GM19025 (cell line): ENCODE data around the gene DIABLO.

Source experiments
- ATAC-seq: cut with Tn5 transposase; IDR thresholded peaks from one replicate; pipeline ENCODE4 v1.9.1; 2021; ENCODE audit warnings: mild to moderate bottlenecking, low read depth, moderate library complexity; ENCODE audit not compliant: unreplicated experiment

Gene DIABLO

DNA sequence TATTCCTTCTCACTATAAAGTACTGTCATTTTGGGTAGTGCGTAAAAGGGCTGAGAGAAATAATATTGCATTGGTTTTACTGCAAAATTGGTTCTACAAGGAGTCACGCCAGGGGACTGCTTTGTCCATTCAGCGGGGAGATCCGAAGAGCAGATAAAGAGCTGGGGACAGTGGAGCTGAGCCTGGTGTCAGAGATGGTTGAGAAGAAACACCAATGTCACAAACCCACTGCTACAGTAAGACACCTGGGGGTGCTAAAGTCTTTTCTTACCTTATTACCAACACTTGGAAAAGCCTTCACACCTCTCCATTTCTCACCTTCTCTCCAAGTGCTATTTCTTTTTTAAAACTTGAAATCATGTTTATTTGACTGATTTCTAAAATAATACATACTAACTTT, 66.0 kb downstream of the DIABLO start:
- no peak for ATAC-seq

DNA sequence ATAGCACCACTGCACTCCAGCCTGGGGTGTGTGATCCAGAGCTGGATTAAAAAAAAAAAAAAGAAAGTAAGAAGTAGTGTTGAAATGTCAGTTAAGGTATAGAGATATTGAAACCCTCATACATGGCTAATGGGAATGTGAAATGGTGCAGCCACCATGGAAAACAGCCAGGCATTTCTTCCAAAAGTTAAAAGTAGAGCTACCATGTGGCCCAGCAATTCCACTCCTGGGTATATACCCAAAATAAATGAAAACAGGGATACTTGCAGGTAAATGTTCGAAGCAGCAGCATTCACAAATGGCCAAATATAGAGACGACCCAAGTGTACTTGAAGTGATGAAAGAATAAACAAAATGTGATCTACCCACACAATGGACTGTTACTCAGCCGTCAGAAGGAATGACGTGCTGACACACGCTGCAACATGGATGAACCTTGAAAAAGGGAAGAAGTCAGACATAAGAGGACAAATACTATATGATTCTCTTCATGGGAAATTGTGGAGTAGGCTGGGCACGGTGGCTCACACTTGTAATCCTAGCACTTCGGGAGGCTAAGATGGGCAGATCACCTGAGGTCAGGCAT, 67.1 kb downstream of the DIABLO start:
- no peak for ATAC-seq
